Activated T-helper 17 cell treated with anti-CD3 and anti-CD28 coated beads, Interleukin-2, amount 50 U/mL, for 72 hours (primary cell): ENCODE results near the gene PAPLN. TPM values are rescaled to one million over a fixed set of nuclear protein-coding genes. Genes with fewer than 3 reads are reported as not detected.

Source experiments
- ATAC-seq: fragments of 150-1000 bp; cut with Tn5 transposase; replicated peaks from 2 replicates; pipeline ENCODE4 v1.10.0; 2021; ENCODE audit warnings: mild to moderate bottlenecking, moderate library complexity
- H3K27ac Mint-ChIP-seq: one replicate; pipeline ENCODE4 v1.8.0; 2022; ENCODE audit warnings: mixed read lengths
- H3K27me3 Mint-ChIP-seq: one replicate; pipeline ENCODE4 v1.8.0; 2022; ENCODE audit warnings: mixed read lengths
- H3K36me3 Mint-ChIP-seq: one replicate; pipeline ENCODE4 v1.8.0; 2022; ENCODE audit warnings: low read depth, mild to moderate bottlenecking, mixed read lengths
- H3K4me1 Mint-ChIP-seq: one replicate; pipeline ENCODE4 v1.8.0; 2022; ENCODE audit warnings: mixed read lengths
- H3K4me3 Mint-ChIP-seq: one replicate; pipeline ENCODE4 v1.8.0; 2022; ENCODE audit warnings: mild to moderate bottlenecking, mixed read lengths
- H3K9me3 Mint-ChIP-seq: one replicate; pipeline ENCODE4 v1.8.0; 2022; ENCODE audit warnings: mixed read lengths
- total RNA-seq, 2 donors: library from RNA; stranded (reverse); gene quantifications; one replicate each; pipeline ENCODE4 v1.2.3, GENCODE V29; 2022

Gene PAPLN
- total RNA-seq, 2 donors from 2014 or later, result 0.19 to 1.1 TPM

DNA sequence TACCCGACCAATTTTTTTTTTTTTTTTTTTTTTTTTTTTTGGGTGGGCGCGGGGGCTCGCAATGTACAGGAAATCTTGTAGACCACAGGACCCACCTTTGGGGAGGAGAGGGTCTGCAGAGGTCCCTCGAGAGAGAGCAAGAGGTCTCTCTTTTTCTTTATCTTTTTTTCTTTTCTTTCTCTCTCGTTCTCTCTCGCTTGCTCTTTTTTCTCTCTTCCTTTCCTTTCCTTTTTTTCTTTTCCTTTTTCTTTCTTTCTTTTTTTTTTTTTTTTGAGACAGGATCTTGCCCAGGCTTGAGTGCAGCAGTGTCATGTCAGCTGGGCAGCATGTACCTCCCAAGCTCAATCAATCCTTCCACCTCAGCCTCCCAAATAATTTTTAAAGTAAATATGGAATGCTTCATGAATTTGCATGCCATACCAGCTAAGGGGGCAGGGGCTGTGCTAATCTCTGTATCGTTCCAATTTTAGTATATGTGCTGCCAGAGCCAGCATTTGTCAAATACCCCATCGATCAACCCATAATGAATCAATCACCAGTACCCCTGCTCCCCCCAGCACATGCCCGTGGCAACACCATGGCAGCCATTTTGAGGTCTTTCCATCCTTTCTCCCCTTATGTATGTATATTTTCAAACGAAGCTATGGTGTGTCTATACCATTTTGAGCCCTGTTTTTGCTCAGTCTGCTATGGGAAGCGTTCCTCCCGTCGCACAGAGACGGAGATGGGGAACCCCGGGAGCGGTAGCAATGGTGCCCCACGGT lies 9.3 kb downstream of the PAPLN start:
- Mint-ChIP-seq H3K4me1 (peaks cover 23% of the 10 kb centered on the region), H3K9me3 (no peaks in the 10 kb centered on the region), H3K36me3 (no peaks in the 10 kb centered on the region), H3K27ac (peak overlapping the region; percentile 77), H3K4me3 (peak overlapping the region; percentile 73), H3K27me3 (peaks cover 25% of the 10 kb centered on the region)
- no peak for ATAC-seq

DNA sequence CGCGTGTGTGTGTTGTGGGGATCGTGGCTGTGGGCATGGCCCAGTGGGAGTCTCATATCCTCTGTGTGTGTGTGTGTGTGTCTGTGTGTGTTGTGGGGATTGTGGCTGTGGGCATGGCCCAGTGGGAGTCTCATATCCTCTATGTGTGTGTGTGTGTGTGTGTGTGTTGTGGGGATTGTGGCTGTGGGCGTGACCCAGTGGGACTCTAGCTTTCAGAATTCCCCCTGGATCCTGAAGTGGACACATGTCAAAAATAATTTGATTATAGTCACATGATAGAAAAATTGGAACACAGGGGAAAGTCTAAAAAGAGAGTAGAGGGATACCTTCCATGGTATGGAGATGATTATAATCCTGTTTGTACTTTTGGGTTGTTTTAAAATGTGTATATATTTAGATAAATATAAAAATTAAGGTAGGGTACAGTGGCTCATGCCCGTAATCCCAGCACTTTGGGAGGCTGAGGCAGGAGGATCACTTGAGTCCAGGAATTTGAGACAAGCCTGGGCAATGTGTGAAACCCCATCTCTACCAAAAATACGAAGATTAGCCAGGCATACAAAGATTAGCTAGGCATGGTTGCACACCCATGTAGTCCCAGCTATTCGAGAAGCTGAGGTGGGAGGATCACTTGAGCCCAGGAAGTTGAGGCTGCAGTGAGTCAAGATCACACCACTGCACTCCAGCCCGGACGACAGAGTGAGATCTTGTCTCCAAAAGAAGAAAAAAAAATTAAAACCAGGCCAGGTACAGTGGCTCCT lies 11.0 kb downstream of the PAPLN start:
- no peak for ATAC-seq
- peaks cover 22% of the 10 kb centered on the region for H3K4me1 Mint-ChIP-seq
- H3K27me3 Mint-ChIP-seq, result peaks cover 14% of the 10 kb centered on the region
- H3K4me3 Mint-ChIP-seq, result no peak overlapping the region
- H3K36me3 Mint-ChIP-seq, result no peaks in the 10 kb centered on the region
- H3K9me3 Mint-ChIP-seq, result no peaks in the 10 kb centered on the region
- no peak overlapping the region for H3K27ac Mint-ChIP-seq

DNA sequence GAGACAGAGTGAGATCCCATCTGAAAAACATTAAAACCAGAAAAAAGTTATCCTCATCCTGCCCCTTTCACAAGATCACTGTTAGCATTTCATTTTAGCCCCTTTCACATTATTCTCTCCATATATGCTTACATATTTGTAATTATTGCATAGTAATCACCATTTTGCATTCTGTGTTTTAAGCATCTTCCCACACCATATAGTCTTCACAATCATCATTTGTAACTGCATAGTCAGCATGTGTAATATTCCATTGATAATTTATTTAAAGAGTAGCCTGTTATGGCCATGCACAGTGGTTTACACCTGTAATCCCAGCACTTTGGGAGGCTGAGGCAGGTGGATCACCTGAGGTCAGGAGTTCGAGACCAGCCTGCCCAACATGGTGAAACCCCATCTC lies 11.8 kb downstream of the PAPLN start:
- ATAC-seq, result no peak
- Mint-ChIP-seq H3K9me3 (no peaks in the 10 kb centered on the region), H3K4me1 (peaks cover 18% of the 10 kb centered on the region), H3K36me3 (no peaks in the 10 kb centered on the region), H3K27ac (no peak overlapping the region), H3K4me3 (no peak overlapping the region), H3K27me3 (peaks cover 7% of the 10 kb centered on the region)

DNA sequence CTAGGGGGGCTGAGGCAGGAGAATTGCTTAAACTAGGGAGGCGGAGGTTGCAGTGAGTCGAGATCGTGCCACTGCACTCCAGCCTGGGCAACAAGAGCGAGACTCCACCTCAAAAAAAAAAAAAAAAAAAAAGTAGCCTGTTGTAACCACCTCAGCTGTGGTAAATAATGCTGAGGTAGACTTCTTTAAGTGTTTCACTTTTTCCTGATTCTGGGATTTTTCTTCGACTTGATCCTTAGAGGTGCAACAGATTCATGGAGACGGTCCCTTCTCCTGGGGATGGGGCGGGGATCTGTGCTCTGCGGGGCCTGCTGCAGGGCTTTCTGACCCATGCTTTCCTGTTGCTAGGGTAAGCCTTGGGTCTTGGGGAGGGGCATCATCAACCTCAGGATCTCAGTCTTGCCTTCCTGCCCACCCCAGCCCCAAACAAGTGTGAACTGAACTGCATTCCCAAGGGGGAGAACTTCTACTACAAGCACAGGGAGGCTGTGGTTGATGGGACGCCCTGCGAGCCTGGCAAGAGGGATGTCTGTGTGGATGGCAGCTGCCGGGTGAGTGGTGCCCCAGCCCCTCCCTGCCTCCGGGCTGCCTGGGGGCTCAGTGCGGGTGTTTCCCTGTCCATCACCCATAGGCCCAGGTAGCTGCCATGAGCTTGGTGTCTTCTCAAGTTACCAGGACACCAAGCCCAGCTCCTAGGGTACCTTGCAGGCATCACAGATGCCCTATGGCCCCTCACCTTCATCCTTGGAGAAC lies 12.4 kb downstream of the PAPLN start:
- ATAC-seq, result no peak
- no peak overlapping the region for H3K27ac Mint-ChIP-seq
- peaks cover 18% of the 10 kb centered on the region for H3K4me1 Mint-ChIP-seq
- no peaks in the 10 kb centered on the region for H3K9me3 Mint-ChIP-seq
- peaks cover 7% of the 10 kb centered on the region for H3K27me3 Mint-ChIP-seq
- H3K36me3 Mint-ChIP-seq, result no peaks in the 10 kb centered on the region
- H3K4me3 Mint-ChIP-seq, result no peak overlapping the region

DNA sequence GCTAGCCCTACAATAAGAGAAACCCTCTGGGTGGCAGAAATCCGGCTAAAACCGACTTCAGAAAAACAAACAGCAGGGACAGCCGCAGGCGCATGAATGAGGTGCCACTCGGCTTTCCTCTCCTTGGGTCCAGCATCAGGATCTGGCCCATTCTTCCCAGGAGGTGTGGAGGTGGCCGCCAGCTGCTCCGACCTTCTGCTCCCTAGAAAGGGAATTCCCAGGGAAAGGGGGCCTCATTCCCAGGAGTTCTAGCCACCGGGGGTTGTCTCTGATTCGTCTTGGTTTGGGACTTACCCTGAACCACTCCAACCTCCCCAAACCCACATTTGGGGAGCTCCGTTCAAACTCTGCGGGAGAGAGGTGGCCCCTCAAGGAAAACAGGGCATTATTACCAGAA lies 13.0 kb downstream of the PAPLN start:
- Mint-ChIP-seq H3K27me3 (peaks cover 4% of the 10 kb centered on the region), H3K27ac (no peak overlapping the region), H3K4me1 (peaks cover 18% of the 10 kb centered on the region), H3K36me3 (no peaks in the 10 kb centered on the region), H3K4me3 (no peak overlapping the region), H3K9me3 (no peaks in the 10 kb centered on the region)
- no peak for ATAC-seq

DNA sequence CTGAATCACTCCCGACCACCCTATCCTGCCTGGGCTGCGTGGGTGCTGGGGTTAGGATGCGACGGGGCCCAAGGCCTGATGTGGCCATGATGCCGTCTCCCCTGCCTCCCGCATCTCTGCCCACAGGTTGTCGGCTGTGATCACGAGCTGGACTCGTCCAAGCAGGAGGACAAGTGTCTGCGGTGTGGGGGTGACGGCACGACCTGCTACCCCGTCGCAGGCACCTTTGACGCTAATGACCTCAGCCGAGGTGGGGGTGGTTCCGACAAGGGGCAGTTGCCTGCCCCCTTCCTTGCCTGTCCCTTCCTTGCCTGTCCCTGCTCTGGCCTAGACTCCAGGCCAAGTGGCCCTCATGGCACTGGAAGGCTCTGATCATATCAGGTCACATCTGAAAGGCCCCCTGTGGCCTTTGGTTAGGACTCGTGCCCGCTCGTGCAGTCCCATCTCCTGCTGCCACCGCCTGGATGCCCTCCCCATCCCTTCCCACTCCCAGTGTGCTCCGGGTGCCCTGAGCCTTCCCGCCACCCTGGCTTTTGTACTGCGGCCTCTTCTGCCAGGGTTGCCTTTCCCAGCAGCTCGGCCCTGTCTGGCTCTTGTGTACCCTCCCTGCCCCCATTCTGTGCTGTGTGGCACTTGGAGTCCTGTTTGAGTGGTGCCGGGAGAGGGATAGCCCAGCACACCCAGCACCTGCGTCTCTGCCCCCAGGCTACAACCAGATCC lies 13.6 kb downstream of the PAPLN start:
- Mint-ChIP-seq H3K9me3 (no peaks in the 10 kb centered on the region), H3K27me3 (peaks cover 4% of the 10 kb centered on the region), H3K4me3 (no peak overlapping the region), H3K4me1 (peaks cover 18% of the 10 kb centered on the region), H3K36me3 (no peaks in the 10 kb centered on the region), H3K27ac (no peak overlapping the region)
- no peak for ATAC-seq

DNA sequence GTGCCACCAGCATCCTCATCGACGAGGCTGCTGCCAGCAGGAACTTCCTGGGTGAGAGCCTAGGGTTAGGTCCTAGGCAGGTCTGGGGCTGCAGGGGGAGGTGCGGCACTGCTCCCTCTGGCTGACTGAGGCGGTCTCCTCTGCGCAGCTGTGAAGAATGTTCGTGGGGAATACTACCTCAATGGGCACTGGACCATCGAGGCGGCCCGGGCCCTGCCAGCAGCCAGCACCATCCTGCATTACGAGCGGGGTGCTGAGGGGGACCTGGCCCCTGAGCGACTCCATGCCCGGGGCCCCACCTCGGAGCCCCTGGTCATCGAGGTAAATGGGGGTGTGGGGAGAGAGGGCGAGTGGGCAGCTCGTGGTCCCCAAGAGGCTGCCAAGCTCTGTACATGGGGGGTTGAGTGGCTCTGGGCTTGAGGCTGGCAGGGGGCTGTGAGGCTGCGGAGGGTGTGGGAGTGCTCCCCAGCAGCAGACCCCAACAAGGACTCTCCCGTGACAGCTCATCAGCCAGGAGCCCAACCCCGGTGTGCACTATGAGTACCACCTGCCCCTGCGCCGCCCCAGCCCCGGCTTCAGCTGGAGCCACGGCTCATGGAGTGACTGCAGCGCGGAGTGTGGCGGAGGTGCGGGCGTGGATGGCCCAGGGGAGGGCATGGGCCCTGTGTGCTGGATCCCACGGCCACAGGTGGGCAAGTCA lies 14.4 kb downstream of the PAPLN start:
- peaks cover 17% of the 10 kb centered on the region for H3K4me1 Mint-ChIP-seq
- no peak overlapping the region for H3K27ac Mint-ChIP-seq
- H3K9me3 Mint-ChIP-seq, result no peaks in the 10 kb centered on the region
- ATAC-seq, result no peak
- no peak overlapping the region for H3K4me3 Mint-ChIP-seq
- H3K36me3 Mint-ChIP-seq, result no peaks in the 10 kb centered on the region
- H3K27me3 Mint-ChIP-seq, result peaks cover 4% of the 10 kb centered on the region

DNA sequence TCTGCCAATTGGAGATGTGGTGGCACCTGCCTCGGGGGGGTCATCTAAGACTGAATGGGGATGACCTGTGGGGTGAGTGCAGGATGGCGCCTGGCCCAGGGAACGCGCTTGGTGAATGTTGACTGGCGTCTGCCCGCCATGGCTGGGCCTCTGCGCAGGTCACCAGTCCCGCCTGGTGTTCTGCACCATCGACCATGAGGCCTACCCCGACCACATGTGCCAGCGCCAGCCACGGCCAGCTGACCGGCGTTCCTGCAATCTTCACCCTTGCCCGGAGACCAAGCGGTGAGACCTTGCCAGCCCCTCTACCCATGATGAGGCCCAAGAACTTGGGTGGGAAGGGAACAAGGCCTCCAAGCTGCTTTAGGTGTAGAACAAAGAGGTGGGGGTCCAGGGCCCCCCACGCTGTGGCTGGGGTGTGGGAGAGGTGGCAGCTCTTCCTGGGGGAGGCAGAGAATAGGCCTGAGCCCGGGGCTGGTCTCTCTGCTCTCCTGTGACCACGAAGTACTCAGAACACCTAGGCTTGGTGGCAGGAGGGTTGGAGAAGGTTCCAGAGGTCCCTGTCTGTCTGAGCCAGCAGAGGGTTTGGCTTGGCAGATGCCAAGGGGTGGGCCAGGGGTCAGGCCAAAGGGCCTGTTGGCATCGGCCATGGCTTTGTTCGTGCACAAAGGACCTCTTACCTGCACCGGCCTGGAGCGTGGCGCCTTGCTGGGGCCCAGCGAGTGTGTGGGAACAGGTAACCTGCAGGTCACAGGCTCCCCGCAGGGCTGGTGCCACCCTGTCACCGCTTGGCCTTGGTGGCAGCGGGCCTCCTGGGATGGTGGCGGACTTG lies 15.4 kb downstream of the PAPLN start:
- no peaks in the 10 kb centered on the region for H3K27me3 Mint-ChIP-seq
- H3K9me3 Mint-ChIP-seq, result no peaks in the 10 kb centered on the region

DNA sequence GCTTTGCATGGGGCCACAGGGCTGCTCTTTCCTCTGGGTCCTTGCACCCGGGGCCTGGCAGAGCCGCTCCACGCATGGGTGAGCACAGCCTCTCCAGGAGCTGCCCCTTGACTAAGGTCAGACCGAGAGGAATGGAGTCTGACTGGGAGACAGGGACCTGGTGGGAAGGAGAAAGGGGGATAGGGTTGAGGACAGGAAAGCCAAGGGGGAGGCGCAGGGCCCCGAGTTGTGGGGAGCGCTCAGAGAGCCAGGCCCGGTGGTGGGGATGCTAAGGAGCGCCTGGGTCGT lies 16.0 kb downstream of the PAPLN start:
- no peaks in the 10 kb centered on the region for H3K27me3 Mint-ChIP-seq
- peaks cover 1% of the 10 kb centered on the region for H3K4me1 Mint-ChIP-seq
- no peaks in the 10 kb centered on the region for H3K9me3 Mint-ChIP-seq
- no peak overlapping the region for H3K4me3 Mint-ChIP-seq
- ATAC-seq, result no peak
- H3K27ac Mint-ChIP-seq, result no peak overlapping the region
- no peaks in the 10 kb centered on the region for H3K36me3 Mint-ChIP-seq

More for the DNA sequence above, 15.4 kb downstream of the PAPLN start:
- H3K4me1 Mint-ChIP-seq, result peaks cover 7% of the 10 kb centered on the region
- no peaks in the 10 kb centered on the region for H3K36me3 Mint-ChIP-seq
- ATAC-seq, result no peak
- no peak overlapping the region for H3K4me3 Mint-ChIP-seq
- no peak overlapping the region for H3K27ac Mint-ChIP-seq

DNA sequence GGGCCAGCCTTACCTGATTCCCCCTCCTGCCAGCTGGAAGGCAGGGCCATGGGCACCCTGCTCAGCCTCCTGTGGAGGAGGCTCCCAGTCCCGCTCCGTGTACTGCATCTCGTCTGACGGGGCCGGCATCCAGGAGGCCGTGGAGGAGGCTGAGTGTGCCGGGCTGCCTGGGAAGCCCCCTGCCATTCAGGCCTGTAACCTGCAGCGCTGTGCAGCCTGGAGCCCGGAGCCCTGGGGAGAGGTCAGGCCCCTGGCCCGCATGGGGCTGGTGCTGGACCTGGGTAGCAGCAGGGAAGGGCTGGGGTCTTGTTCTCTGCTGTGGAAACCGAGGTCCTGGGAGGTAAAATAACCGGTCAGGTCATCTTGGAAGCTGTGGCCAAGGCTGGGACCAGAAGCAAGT lies 16.4 kb downstream of the PAPLN start:
- no peaks in the 10 kb centered on the region for H3K9me3 Mint-ChIP-seq
- H3K27ac Mint-ChIP-seq, result no peak overlapping the region
- no peak for ATAC-seq

DNA sequence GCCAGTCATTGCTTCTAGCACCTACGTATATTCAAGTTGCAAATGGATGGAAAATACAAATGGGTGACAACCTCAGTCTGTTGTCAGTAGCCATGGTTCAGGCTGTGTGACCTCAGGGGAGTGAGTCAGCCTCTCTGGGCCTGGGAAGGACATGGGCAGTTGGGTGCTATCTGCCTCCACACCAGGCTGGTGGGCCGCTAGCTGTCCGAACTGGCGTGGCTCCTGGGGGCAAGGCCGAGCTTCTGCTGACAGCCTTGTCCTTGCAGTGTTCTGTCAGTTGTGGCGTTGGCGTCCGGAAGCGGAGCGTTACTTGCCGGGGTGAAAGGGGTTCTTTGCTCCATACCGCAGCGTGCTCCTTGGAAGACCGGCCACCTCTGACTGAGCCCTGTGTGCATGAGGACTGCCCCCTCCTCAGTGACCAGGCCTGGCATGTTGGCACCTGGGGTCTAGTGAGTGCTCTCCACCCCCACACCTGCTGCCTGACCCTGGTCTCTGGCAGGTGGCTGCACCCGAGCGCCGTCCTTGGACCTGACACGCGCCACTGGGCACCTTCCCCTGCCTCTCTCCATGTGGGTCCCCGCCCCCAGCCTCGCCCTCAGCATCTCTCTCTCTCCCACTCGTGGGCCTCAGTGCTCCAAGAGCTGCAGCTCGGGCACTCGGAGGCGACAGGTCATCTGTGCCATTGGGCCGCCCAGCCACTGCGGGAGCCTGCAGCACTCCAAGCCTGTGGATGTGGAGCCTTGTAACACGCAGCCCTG lies 17.1 kb downstream of the PAPLN start:
- peak; percentile 18 for ATAC-seq
- Mint-ChIP-seq H3K4me1 (no peaks in the 10 kb centered on the region), H3K9me3 (no peaks in the 10 kb centered on the region), H3K36me3 (no peaks in the 10 kb centered on the region), H3K27ac (no peak overlapping the region), H3K4me3 (no peak overlapping the region), H3K27me3 (no peaks in the 10 kb centered on the region)

More for the DNA sequence above, 16.4 kb downstream of the PAPLN start:
- Mint-ChIP-seq H3K4me3 (no peak overlapping the region), H3K36me3 (no peaks in the 10 kb centered on the region), H3K27me3 (no peaks in the 10 kb centered on the region), H3K4me1 (no peaks in the 10 kb centered on the region)

DNA sequence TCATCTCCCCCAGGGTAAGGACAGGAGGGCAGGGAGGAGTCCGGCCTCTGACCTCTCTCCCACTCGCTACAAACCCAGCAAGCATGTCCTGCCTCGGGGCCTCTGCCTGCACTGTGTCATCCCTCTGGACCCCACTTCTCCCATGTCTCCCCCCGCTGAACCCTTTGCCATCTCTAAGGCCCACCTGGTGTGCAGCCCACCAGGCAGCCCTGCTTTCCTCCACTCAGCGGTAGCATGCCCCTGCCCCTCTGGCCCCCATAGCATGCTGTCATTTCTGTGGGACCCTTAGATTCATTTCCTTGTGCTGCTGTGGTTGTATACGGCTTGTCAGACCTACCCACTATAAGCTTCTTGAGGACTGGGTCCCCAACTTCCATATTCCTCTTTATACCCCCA lies 17.7 kb downstream of the PAPLN start:
- no peaks in the 10 kb centered on the region for H3K4me1 Mint-ChIP-seq
- H3K27me3 Mint-ChIP-seq, result no peaks in the 10 kb centered on the region
- H3K36me3 Mint-ChIP-seq, result no peaks in the 10 kb centered on the region
- H3K4me3 Mint-ChIP-seq, result no peak overlapping the region
- no peak for ATAC-seq
- no peaks in the 10 kb centered on the region for H3K9me3 Mint-ChIP-seq
- no peak overlapping the region for H3K27ac Mint-ChIP-seq
